GM12878 (cell line): ENCODE data around the gene TUBGCP2. TPM values are rescaled to one million over a fixed set of nuclear protein-coding genes. Genes with fewer than 3 reads are reported as not detected.

Experiments
- ATAC-seq: fragments of 200-7000 bp; cut with Tn5 transposase; 3 replicates; pipeline ENCODE4 v1.9.1; 2020; ENCODE audit warnings: mild to moderate bottlenecking, moderate library complexity
- BruUV-seq: library from RNA; stranded (reverse); fragments of 400-500 nt; replicated peaks from 2 replicates; lab custom pipeline; 2021; lab: Mats Ljungman, UMichigan
- CTCF ChIA-PET: fragments of 300-600 bp; sonication (Branson Sonifier 250); formaldehyde crosslinking; extraction: SDS; loops from one replicate; lab custom pipeline; 2021; ENCODE audit warnings: inconsistent platforms; lab: Yijun Ruan, JAX
- POLR2A ChIA-PET: fragments of 350-600 bp; formaldehyde crosslinking; extraction: SDS; loops from one replicate; lab custom pipeline; 2021; ENCODE audit warnings: inconsistent platforms; lab: Charles Lee
- RAD21 ChIA-PET: fragments of 300-600 bp; sonication (Branson Sonifier 250); formaldehyde crosslinking; loops from one replicate; lab custom pipeline; 2023; ENCODE audit warnings: antibody characterized with exemption; ENCODE audit not compliant: unreplicated experiment; lab: Charles Lee
- SMC1A ChIA-PET: fragments of 300-600 bp; sonication (Branson Sonifier 250); formaldehyde crosslinking; loops from one replicate; lab custom pipeline; 2023; ENCODE audit not compliant: unreplicated experiment, uncharacterized antibody; lab: Charles Lee
- DNase-seq: peaks from one replicate; pipeline ENCODE4 v3.0.0-alpha.2; 2011; ENCODE audit warnings: low read depth, low spot score
- FAIRE-seq: peaks from 3 replicates; lab custom pipeline; 2011; peaks lifted over from hg19 to GRCh38; lab: Jason Lieb, UNC
- H2AFZ ChIP-seq: 2 replicates; pipeline ENCODE4 v1.6.0; 2011; ENCODE audit warnings: low read depth, low read length, control low read depth; ENCODE audit not compliant: control insufficient read depth
- H3K27ac ChIP-seq: 2 replicates; pipeline ENCODE4 v1.5.1; 2011; ENCODE audit warnings: control low read depth; ENCODE audit not compliant: control insufficient read depth, insufficient read depth
- H3K27me3 ChIP-seq, 2 experiments: replicated peaks in 1 of 2; 2 replicates each; pipeline versions ENCODE4 v1.6.0 to v1.6.1; 2011; ENCODE audit warnings: low read length in 1 of 2; ENCODE audit not compliant: control insufficient read depth in 2 of 2, insufficient read depth in 2 of 2
- H3K36me3 ChIP-seq, 2 experiments: 2 replicates each; pipeline ENCODE4 v1.5.1; 2011; ENCODE audit warnings: low read length in 1 of 2; ENCODE audit not compliant: control insufficient read depth in 2 of 2, insufficient read depth in 2 of 2
- H3K4me1 ChIP-seq: 2 replicates; pipeline ENCODE4 v1.6.1; 2011; ENCODE audit warnings: mild to moderate bottlenecking, low read length, moderate library complexity, mixed read lengths; ENCODE audit not compliant: control insufficient read depth, insufficient read depth
- H3K4me2 ChIP-seq: 2 replicates; pipeline ENCODE4 v1.6.0; 2011; ENCODE audit warnings: control low read depth; ENCODE audit not compliant: control insufficient read depth, insufficient read depth
- H3K4me3 ChIP-seq: fragments of 200-600 bp; sonication (generic); 2 replicates; pipeline ENCODE4 v1.5.1; 2016
- H3K79me2 ChIP-seq: 2 replicates; pipeline ENCODE4 v1.6.0; 2011; ENCODE audit warnings: low read length; ENCODE audit not compliant: control insufficient read depth, insufficient read depth
- H3K9ac ChIP-seq: 2 replicates; pipeline ENCODE4 v1.8.0; 2011; ENCODE audit warnings: low read length, control low read depth, mixed read lengths; ENCODE audit not compliant: control insufficient read depth, insufficient read depth
- H3K9me3 ChIP-seq: replicated peaks from 3 replicates; pipeline ENCODE4 v1.5.1; 2011; ENCODE audit warnings: mild to moderate bottlenecking, low read length; ENCODE audit not compliant: control insufficient read depth, insufficient read depth
- H4K20me1 ChIP-seq: 2 replicates; pipeline ENCODE4 v1.6.0; 2011; ENCODE audit not compliant: control insufficient read depth, insufficient read depth
- CREM ChIP-seq: IDR thresholded peaks from 2 replicates; pipeline ENCODE4 v1.6.1; 2014; ENCODE audit warnings: antibody characterized with exemption, low read depth
- IKZF1 ChIP-seq: fragments of 450-650 bp; conservative IDR thresholded peaks from 2 replicates; pipeline ENCODE4 v1.6.1; 2017; ENCODE audit warnings: antibody characterized with exemption, mild to moderate bottlenecking
- RBBP5 ChIP-seq: fragments of 200-600 bp; sonication (generic); conservative IDR thresholded peaks from 2 replicates; pipeline ENCODE4 v1.6.1; 2016
- STAT3 ChIP-seq: IDR thresholded peaks from 2 replicates; pipeline ENCODE4 v1.6.1; 2011; ENCODE audit warnings: low read depth, low read length, improper control_type of control experiment
- WGBS: methylation state at CpG from one replicate; pipeline ENCODE4 v1.1.6; 2016; ENCODE audit warnings: low lambda C conversion rate; ENCODE audit not compliant: insufficient replicate concordance, insufficient coverage; ENCODE audit errors: missing lambda C conversion rate; 5-methylcytosine and 5-hydroxymethylcytosine counted together
- in situ Hi-C: fragments of 300-500 bp; cut with MboI; formaldehyde crosslinking; loops from 9 replicates; pipeline ENCODE4 v1.14.3; 2018; ENCODE audit warnings: mixed read lengths
- intact Hi-C: fragments of 100-400 bp; cut with micrococcal nuclease; formaldehyde crosslinking; loops from one replicate; pipeline ENCODE4 v1.14.2; 2022; ENCODE audit not compliant: unreplicated experiment
- polyA plus RNA-seq, 11 experiments: library from polyadenylated mRNA; depleted of rRNA in 4 of 11; unstranded in 6 of 11; stranded (reverse) in 5 of 11; fragments of >200 nt; fragmentation: Nextera tagmentation in 4 of 11; fragmentation: Illumina TruSeq in 1 of 11; extraction: Ambion mirVana in 4 of 11; extraction: Trizol in 1 of 11; gene quantifications; 1 replicate in 1 of 11; 2 replicates in 10 of 11; pipeline versions ENCODE4 v1.2.1 to v1.2.3, GENCODE V29; 2011 to 2016; ENCODE audit warnings: inconsistent platforms in 2 of 11, missing spikeins in 2 of 11, low read depth in 1 of 11
- total RNA-seq, 4 experiments: library from RNA; depleted of rRNA in 3 of 4; stranded (reverse); fragments of >200 nt in 3 of 4; fragmentation: Illumina TruSeq in 1 of 4; extraction: Trizol in 1 of 4; gene quantifications; 2 replicates each; pipeline versions ENCODE4 v1.2.1 to v1.2.3, GENCODE V29; 2013 to 2021
- TF ChIP-seq, protein P1 (sequence below): fragments of 450-650 bp; IDR thresholded peaks from 2 replicates; pipeline ENCODE4 v1.6.1; 2017; ENCODE audit warnings: mild to moderate bottlenecking, low read depth, inconsistent platforms; ENCODE audit not compliant: poor library complexity, severe bottlenecking

Gene TUBGCP2
- total and polyA plus RNA-seq, 10 of the 15 experiments (the other 5 are each of a cell fraction or from before 2014, with no cell fraction given) = 4.8 to 47.1 (median 34.7) TPM

DNA sequence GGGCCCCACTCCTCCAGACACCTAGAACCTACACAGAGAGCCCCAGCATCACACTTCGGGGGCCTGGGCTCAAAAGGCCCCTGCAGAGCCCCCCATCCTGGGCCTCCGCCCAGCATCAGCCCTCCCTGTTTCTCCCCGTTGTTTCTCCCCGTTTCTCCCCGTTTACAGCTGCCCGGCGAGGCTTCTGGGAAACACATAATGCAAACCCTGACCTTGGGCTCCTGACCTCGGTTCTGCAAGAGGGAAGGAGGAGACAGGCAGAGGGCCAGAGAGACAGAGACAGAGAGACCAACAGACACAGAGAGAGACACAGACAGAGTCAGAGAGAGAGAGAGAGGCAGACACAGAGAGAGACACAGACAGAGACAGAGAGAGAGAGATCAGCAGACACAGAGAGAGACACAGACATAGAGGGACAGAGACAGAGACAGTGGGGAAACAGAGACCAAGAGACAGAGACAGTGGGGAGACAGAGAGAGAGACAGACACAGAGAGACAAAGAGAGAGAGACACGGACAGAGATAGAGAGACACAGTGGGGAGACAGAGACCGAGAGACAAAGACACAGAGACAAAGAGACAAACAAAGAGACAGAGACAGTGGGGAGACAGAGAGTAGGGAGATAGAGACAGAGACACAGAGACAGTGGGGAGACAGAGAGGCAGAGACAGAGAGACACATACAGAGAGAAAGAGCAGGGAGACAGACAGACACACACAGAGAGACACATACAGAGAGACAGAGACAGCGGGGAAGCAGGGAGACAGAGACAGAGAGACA is 58.5 kb downstream of the TUBGCP2 start:
- Histone ChIP-seq H3K9me3 (no peaks in the 10 kb centered on the region), H3K9ac (no peak overlapping the region), H3K4me1 (no peaks in the 10 kb centered on the region), H3K36me3 (no peaks in the 10 kb centered on the region), H2AFZ (no peak overlapping the region), H3K79me2 (no peaks in the 10 kb centered on the region), H3K27ac (no peak overlapping the region), H3K4me2 (no peak overlapping the region), H3K27me3 (no peaks in the 10 kb centered on the region), H4K20me1 (no peaks in the 10 kb centered on the region; the same call in 1 of the 2 replicates), H3K4me3 (no peak overlapping the region)
- ChIA-PET POLR2A (no interaction called here), CTCF (no interaction called here), SMC1A (no interaction called here), RAD21 (no interaction called here)
- intact Hi-C loops = no loop called here
- WGBS = 39% methylated on average over 11 of the region's 11 CpGs
- TF ChIP-seq RBBP5 (no peak), IKZF1 (no peak), CREM (no peak), STAT3 (no peak)
- TF ChIP-seq, protein P1, sequence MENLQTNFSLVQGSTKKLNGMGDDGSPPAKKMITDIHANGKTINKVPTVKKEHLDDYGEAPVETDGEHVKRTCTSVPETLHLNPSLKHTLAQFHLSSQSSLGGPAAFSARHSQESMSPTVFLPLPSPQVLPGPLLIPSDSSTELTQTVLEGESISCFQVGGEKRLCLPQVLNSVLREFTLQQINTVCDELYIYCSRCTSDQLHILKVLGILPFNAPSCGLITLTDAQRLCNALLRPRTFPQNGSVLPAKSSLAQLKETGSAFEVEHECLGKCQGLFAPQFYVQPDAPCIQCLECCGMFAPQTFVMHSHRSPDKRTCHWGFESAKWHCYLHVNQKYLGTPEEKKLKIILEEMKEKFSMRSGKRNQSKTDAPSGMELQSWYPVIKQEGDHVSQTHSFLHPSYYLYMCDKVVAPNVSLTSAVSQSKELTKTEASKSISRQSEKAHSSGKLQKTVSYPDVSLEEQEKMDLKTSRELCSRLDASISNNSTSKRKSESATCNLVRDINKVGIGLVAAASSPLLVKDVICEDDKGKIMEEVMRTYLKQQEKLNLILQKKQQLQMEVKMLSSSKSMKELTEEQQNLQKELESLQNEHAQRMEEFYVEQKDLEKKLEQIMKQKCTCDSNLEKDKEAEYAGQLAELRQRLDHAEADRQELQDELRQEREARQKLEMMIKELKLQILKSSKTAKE = no peak
- ATAC-seq (no peak), FAIRE-seq (no peak), DNase-seq (no peak)
- in situ Hi-C loops = no loop called here
- BruUV-seq = no TSS peak
